WTC11 (cell line): Measurements from ENCODE around the gene SASS6. TPM values are rescaled to one million over a fixed set of nuclear protein-coding genes. Genes with fewer than 3 reads are reported as not detected.

Source experiments
- ATAC-seq: fragments of 200-7000 bp; cut with Tn5 transposase; 2 replicates; pipeline ENCODE4 v1.10.0; 2021; ENCODE audit warnings: mild to moderate bottlenecking, moderate library complexity
- CTCF ChIA-PET: fragments of 300-600 bp; sonication (Branson Sonifier 250); formaldehyde crosslinking; loops from one replicate; lab custom pipeline; 2021; ENCODE audit warnings: antibody characterized with exemption; lab: Charles Lee
- POLR2A ChIA-PET: fragments of 350-600 bp; sonication (Branson Sonifier 250); formaldehyde crosslinking; loops from one replicate; lab custom pipeline; 2021; ENCODE audit warnings: antibody characterized with exemption; lab: Charles Lee
- DNase-seq: peaks from one replicate; pipeline ENCODE4 v3.0.0; 2021; ENCODE audit warnings: low spot score
- H3K27ac Mint-ChIP-seq: 2 replicates; pipeline ENCODE4 v1.8.0; 2021; ENCODE audit warnings: mixed read lengths
- H3K27me3 Mint-ChIP-seq: 2 replicates; pipeline ENCODE4 v1.8.0; 2021; ENCODE audit warnings: low read depth, mild to moderate bottlenecking, moderate library complexity, mixed read lengths
- H3K36me3 Mint-ChIP-seq: 2 replicates; pipeline ENCODE4 v1.8.0; 2021; ENCODE audit warnings: mixed read lengths
- H3K4me1 Mint-ChIP-seq: 2 replicates; pipeline ENCODE4 v1.8.0; 2022; ENCODE audit warnings: mixed read lengths
- H3K4me3 Mint-ChIP-seq: 2 replicates; pipeline ENCODE4 v1.8.0; 2021; ENCODE audit warnings: mild to moderate bottlenecking, moderate library complexity, mixed read lengths
- H3K9me3 Mint-ChIP-seq: 2 replicates; pipeline ENCODE4 v1.8.0; 2021; ENCODE audit warnings: mixed read lengths
- ETV6 ChIP-seq: sonication (generic); formaldehyde crosslinking; IDR thresholded peaks from 2 replicates; pipeline ENCODE4 v1.8.1; 2022; ENCODE audit warnings: mild to moderate bottlenecking, missing genetic modification reagents
- FOXK1 ChIP-seq: sonication (generic); formaldehyde crosslinking; IDR thresholded peaks from 2 replicates; pipeline ENCODE4 v1.8.0; 2022; ENCODE audit warnings: mild to moderate bottlenecking, moderate library complexity, missing genetic modification reagents
- IRF2 ChIP-seq: sonication (generic); formaldehyde crosslinking; IDR thresholded peaks from 2 replicates; pipeline ENCODE4 v1.8.0; 2022; ENCODE audit warnings: low read depth, missing genetic modification reagents, borderline replicate concordance
- KAT7 ChIP-seq: sonication (generic); formaldehyde crosslinking; IDR thresholded peaks from 2 replicates; pipeline ENCODE4 v1.8.1; 2023; ENCODE audit warnings: missing genetic modification reagents, mild to moderate bottlenecking, borderline replicate concordance
- NFYB ChIP-seq: sonication (generic); formaldehyde crosslinking; conservative IDR thresholded peaks from 2 replicates; pipeline ENCODE4 v1.8.0; 2022; ENCODE audit warnings: low read depth, missing genetic modification reagents
- NR1H2 ChIP-seq: sonication (generic); formaldehyde crosslinking; IDR thresholded peaks from 2 replicates; pipeline ENCODE4 v1.9.0; 2021; ENCODE audit warnings: mild to moderate bottlenecking, moderate library complexity, missing genetic modification reagents
- NR2C2 ChIP-seq: sonication (generic); formaldehyde crosslinking; IDR thresholded peaks from 2 replicates; pipeline ENCODE4 v1.8.0; 2022; ENCODE audit warnings: mild to moderate bottlenecking, missing genetic modification reagents
- NR3C1 ChIP-seq: sonication (generic); formaldehyde crosslinking; conservative IDR thresholded peaks from 2 replicates; pipeline ENCODE4 v1.8.1; 2023; ENCODE audit warnings: low read depth, mild to moderate bottlenecking, missing genetic modification reagents
- RELA ChIP-seq: sonication (generic); formaldehyde crosslinking; IDR thresholded peaks from 2 replicates; pipeline ENCODE4 v1.8.1; 2022; ENCODE audit warnings: missing genetic modification reagents, mild to moderate bottlenecking, borderline replicate concordance
- TCF7 ChIP-seq: sonication (generic); formaldehyde crosslinking; IDR thresholded peaks from 2 replicates; pipeline ENCODE4 v1.8.0; 2022; ENCODE audit warnings: mild to moderate bottlenecking, low read depth, missing genetic modification reagents, moderate library complexity
- TEAD1 ChIP-seq: sonication (generic); formaldehyde crosslinking; IDR thresholded peaks from 2 replicates; pipeline ENCODE4 v1.8.0; 2022; ENCODE audit warnings: mild to moderate bottlenecking, missing genetic modification reagents
- total RNA-seq: library from RNA; stranded (reverse); gene quantifications from 3 replicates; pipeline ENCODE4 v1.2.3, GENCODE V29; 2021
- TF ChIP-seq, protein P1 (sequence below): sonication (generic); formaldehyde crosslinking; IDR thresholded peaks from 2 replicates; pipeline ENCODE4 v1.8.1; 2023; ENCODE audit warnings: mild to moderate bottlenecking, missing genetic modification reagents, moderate library complexity
- TF ChIP-seq, protein P2 (sequence below): fragments of 250-450 bp; sonication (Bioruptor Pico); IDR thresholded peaks from 2 replicates; pipeline ENCODE4 v1.9.0; 2021; ENCODE audit warnings: moderate library complexity, mild to moderate bottlenecking, inconsistent platforms, borderline replicate concordance
- TF ChIP-seq, protein P3 (sequence below): sonication (generic); formaldehyde crosslinking; IDR thresholded peaks from 2 replicates; pipeline ENCODE4 v1.8.0; 2022; ENCODE audit warnings: mild to moderate bottlenecking, missing genetic modification reagents
- TF ChIP-seq, protein P4 (sequence below): sonication (generic); formaldehyde crosslinking; IDR thresholded peaks from 2 replicates; pipeline ENCODE4 v1.8.0; 2022; ENCODE audit warnings: missing genetic modification reagents
- TF ChIP-seq, protein P5 (sequence below): fragments of 250-450 bp; sonication (Bioruptor Pico); conservative IDR thresholded peaks from 2 replicates; pipeline ENCODE4 v1.9.0; 2021; ENCODE audit warnings: mild to moderate bottlenecking
- TF ChIP-seq, protein P6 (sequence below): fragments of 250-450 bp; sonication (Bioruptor Pico); IDR thresholded peaks from 2 replicates; pipeline ENCODE4 v2.1.2; 2022; ENCODE audit warnings: mild to moderate bottlenecking, moderate library complexity
- TF ChIP-seq, protein P7 (sequence below): sonication (generic); formaldehyde crosslinking; IDR thresholded peaks from 2 replicates; pipeline ENCODE4 v1.8.0; 2023; ENCODE audit warnings: missing genetic modification reagents
- TF ChIP-seq, protein P8 (sequence below): sonication (generic); formaldehyde crosslinking; IDR thresholded peaks from 2 replicates; pipeline ENCODE4 v1.8.0; 2023; ENCODE audit warnings: mild to moderate bottlenecking, missing genetic modification reagents

The SASS6 gene
- total RNA-seq, 1 experiment from 2014 or later, result 13.6 TPM

DNA sequence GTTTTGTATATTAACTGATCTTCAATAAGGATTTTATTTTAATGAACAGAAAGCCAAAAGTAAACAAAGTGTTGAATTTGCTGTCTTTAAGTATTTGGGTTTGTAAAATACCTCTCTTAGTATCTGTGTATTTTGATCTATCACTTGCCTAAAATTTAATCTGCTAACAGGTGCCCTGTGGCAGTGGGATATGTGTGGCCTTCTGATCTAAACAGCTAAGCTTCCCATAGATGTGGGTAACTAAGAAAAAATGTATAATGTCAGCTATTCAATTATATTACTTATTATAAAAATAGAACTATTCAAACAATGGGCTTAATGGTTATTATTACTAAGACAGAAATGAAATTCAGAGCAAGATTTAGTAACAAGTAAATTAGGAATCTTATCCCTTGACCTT lies 30.2 kb upstream of the SASS6 start (continued):
- TF ChIP-seq, protein P1, sequence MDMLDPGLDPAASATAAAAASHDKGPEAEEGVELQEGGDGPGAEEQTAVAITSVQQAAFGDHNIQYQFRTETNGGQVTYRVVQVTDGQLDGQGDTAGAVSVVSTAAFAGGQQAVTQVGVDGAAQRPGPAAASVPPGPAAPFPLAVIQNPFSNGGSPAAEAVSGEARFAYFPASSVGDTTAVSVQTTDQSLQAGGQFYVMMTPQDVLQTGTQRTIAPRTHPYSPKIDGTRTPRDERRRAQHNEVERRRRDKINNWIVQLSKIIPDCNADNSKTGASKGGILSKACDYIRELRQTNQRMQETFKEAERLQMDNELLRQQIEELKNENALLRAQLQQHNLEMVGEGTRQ (CRISPR knock-in tag), result no peak
- TF ChIP-seq, protein P2, sequence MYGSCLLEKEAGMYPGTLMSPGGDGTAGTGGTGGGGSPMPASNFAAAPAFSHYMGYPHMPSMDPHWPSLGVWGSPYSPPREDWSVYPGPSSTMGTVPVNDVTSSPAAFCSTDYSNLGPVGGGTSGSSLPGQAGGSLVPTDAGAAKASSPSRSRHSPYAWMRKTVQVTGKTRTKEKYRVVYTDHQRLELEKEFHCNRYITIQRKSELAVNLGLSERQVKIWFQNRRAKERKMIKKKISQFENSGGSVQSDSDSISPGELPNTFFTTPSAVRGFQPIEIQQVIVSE, result no peak
- TF ChIP-seq NR2C2 (CRISPR knock-in tag) (no peak), RELA (CRISPR knock-in tag) (no peak), FOXK1 (CRISPR knock-in tag) (no peak), NR3C1 (CRISPR knock-in tag) (no peak)
- TF ChIP-seq, protein P3, sequence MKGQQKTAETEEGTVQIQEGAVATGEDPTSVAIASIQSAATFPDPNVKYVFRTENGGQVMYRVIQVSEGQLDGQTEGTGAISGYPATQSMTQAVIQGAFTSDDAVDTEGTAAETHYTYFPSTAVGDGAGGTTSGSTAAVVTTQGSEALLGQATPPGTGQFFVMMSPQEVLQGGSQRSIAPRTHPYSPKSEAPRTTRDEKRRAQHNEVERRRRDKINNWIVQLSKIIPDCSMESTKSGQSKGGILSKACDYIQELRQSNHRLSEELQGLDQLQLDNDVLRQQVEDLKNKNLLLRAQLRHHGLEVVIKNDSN, result no peak
- TF ChIP-seq, protein P4, sequence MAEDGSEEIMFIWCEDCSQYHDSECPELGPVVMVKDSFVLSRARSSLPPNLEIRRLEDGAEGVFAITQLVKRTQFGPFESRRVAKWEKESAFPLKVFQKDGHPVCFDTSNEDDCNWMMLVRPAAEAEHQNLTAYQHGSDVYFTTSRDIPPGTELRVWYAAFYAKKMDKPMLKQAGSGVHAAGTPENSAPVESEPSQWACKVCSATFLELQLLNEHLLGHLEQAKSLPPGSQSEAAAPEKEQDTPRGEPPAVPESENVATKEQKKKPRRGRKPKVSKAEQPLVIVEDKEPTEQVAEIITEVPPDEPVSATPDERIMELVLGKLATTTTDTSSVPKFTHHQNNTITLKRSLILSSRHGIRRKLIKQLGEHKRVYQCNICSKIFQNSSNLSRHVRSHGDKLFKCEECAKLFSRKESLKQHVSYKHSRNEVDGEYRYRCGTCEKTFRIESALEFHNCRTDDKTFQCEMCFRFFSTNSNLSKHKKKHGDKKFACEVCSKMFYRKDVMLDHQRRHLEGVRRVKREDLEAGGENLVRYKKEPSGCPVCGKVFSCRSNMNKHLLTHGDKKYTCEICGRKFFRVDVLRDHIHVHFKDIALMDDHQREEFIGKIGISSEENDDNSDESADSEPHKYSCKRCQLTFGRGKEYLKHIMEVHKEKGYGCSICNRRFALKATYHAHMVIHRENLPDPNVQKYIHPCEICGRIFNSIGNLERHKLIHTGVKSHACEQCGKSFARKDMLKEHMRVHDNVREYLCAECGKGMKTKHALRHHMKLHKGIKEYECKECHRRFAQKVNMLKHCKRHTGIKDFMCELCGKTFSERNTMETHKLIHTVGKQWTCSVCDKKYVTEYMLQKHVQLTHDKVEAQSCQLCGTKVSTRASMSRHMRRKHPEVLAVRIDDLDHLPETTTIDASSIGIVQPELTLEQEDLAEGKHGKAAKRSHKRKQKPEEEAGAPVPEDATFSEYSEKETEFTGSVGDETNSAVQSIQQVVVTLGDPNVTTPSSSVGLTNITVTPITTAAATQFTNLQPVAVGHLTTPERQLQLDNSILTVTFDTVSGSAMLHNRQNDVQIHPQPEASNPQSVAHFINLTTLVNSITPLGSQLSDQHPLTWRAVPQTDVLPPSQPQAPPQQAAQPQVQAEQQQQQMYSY (CRISPR knock-in tag), result no peak

DNA sequence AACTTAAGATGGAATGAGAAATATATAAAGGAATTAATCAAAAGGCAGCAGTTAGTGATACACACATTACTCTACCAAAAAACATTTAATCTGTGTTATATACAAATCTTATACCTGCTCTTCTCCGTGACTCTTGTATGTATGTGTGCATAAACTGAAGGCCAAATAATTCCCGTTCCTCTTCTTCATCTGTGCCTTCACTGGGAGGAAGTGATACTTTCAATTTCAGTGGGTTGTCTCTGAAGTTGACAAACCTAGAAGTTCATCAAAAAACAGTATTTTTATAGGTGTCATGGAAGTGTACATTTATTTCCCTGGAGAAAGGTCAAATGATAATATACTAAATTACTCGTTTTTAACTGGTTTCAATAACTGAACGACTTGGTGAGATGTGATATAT lies 19.5 kb upstream of the SASS6 start:
- POLR2A ChIA-PET, result no interaction called here
- CTCF ChIA-PET, result no interaction called here
- TF ChIP-seq IRF2 (CRISPR knock-in tag), result no peak
- TF ChIP-seq ETV6, result no peak
- TF ChIP-seq, protein P5, sequence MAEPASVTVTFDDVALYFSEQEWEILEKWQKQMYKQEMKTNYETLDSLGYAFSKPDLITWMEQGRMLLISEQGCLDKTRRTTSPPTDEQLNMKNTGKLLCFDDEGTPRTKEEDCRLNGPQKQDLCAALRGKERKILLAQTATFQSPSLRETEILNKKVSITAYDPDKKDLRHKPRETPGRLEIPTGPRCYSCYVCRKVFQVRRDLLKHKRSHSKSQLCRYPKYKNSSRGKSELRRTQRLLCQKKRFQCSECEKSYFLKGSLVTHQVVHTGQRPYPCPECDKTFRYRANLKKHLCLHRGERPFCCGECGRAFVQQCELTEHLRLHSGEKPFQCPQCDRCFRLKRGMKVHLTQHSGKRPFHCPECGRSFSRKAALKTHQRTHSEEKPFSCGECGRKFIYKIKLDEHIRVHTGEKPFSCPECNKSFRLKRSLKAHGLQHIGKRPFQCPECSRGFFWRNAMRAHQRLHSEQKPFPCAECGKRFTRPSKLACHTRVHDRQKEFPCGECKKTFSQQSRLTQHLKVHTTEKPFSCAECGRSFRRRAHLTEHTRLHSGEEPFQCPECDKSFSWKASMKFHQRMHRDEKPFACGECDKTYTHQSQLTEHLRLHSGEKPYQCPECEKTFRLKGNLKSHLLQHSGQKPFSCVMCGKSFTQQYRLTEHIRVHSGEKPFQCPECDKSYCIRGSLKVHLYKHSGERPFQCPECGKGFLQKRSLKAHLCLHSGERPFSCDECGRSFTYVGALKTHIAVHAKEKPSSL (CRISPR knock-in tag), result no peak
- Mint-ChIP-seq H3K4me1 (peaks cover 9% of the 10 kb centered on the region), H3K4me3 (no peak overlapping the region), H3K36me3 (0 out of 2 replicates have a peak, but pooled peaks cover 2% of the 10 kb centered on the region), H3K9me3 (no peaks in the 10 kb centered on the region), H3K27me3 (no peaks in the 10 kb centered on the region), H3K27ac (no peak overlapping the region)
- ATAC-seq, result no peak
- DNase-seq, result no peak

DNA sequence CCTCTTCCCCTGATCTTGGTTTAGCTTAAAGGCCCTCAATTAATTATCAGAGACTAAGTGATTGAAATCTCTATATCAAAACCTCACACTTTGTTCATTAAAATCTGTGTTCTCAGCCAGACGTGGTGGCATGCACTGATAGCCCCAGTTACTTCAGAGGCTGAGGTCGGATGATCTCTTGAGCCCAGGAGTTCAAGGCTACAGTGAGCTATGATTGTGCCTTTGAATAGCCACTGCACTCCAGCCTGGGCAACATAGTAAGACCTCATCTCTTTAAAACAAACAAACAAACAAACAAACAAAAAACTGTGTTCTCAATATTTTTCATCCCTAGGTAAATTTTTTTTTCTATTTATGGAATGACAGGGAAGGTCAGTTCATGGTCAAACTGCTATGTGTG lies 18.9 kb upstream of the SASS6 start:
- Mint-ChIP-seq H3K9me3 (no peaks in the 10 kb centered on the region), H3K4me1 (peaks cover 11% of the 10 kb centered on the region), H3K27ac (no peak overlapping the region), H3K36me3 (0 out of 2 replicates have a peak, but pooled peaks cover 4% of the 10 kb centered on the region), H3K4me3 (no peak overlapping the region), H3K27me3 (no peaks in the 10 kb centered on the region)
- ATAC-seq (no peak), DNase-seq (no peak)
- ChIA-PET POLR2A (no interaction called here), CTCF (no interaction called here)
- TF ChIP-seq, protein P6, sequence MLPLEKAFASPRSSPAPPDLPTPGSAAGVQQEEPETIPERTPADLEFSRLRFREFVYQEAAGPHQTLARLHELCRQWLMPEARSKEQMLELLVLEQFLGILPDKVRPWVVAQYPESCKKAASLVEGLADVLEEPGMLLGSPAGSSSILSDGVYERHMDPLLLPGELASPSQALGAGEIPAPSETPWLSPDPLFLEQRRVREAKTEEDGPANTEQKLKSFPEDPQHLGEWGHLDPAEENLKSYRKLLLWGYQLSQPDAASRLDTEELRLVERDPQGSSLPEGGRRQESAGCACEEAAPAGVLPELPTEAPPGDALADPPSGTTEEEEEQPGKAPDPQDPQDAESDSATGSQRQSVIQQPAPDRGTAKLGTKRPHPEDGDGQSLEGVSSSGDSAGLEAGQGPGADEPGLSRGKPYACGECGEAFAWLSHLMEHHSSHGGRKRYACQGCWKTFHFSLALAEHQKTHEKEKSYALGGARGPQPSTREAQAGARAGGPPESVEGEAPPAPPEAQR (CRISPR knock-in tag), result no peak
- no peak for TF ChIP-seq NR1H2 (CRISPR knock-in tag)
- TF ChIP-seq, protein P3, result no peak
- TF ChIP-seq, protein P7, sequence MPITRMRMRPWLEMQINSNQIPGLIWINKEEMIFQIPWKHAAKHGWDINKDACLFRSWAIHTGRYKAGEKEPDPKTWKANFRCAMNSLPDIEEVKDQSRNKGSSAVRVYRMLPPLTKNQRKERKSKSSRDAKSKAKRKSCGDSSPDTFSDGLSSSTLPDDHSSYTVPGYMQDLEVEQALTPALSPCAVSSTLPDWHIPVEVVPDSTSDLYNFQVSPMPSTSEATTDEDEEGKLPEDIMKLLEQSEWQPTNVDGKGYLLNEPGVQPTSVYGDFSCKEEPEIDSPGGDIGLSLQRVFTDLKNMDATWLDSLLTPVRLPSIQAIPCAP (CRISPR knock-in tag), result no peak
- no peak for TF ChIP-seq NFYB (CRISPR knock-in tag)
- TF ChIP-seq KAT7 (CRISPR knock-in tag), result no peak
- TF ChIP-seq TCF7 (CRISPR knock-in tag), result no peak
- TF ChIP-seq, protein P8, sequence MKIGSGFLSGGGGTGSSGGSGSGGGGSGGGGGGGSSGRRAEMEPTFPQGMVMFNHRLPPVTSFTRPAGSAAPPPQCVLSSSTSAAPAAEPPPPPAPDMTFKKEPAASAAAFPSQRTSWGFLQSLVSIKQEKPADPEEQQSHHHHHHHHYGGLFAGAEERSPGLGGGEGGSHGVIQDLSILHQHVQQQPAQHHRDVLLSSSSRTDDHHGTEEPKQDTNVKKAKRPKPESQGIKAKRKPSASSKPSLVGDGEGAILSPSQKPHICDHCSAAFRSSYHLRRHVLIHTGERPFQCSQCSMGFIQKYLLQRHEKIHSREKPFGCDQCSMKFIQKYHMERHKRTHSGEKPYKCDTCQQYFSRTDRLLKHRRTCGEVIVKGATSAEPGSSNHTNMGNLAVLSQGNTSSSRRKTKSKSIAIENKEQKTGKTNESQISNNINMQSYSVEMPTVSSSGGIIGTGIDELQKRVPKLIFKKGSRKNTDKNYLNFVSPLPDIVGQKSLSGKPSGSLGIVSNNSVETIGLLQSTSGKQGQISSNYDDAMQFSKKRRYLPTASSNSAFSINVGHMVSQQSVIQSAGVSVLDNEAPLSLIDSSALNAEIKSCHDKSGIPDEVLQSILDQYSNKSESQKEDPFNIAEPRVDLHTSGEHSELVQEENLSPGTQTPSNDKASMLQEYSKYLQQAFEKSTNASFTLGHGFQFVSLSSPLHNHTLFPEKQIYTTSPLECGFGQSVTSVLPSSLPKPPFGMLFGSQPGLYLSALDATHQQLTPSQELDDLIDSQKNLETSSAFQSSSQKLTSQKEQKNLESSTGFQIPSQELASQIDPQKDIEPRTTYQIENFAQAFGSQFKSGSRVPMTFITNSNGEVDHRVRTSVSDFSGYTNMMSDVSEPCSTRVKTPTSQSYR (CRISPR knock-in tag), result no peak
- no peak for TF ChIP-seq TEAD1 (CRISPR knock-in tag)
